HFFc6 (cell line): ENCODE measurements around the gene PLXND1. TPM values are rescaled to one million over a fixed set of nuclear protein-coding genes. Genes with fewer than 3 reads are reported as not detected.

ENCODE experiments used
- DNase-seq: peaks from one replicate; pipeline ENCODE4 v3.0.0-alpha.2; 2018
- H3K27ac Mint-ChIP-seq: 2 replicates; pipeline ENCODE4 v1.8.0; 2020; ENCODE audit warnings: mild to moderate bottlenecking, mixed read lengths
- H3K27me3 Mint-ChIP-seq: 2 replicates; pipeline ENCODE4 v1.8.0; 2021; ENCODE audit warnings: mild to moderate bottlenecking, moderate library complexity, mixed read lengths; ENCODE audit not compliant: insufficient read depth
- H3K36me3 Mint-ChIP-seq: 2 replicates; pipeline ENCODE4 v1.8.0; 2021; ENCODE audit warnings: low read depth, mixed read lengths
- H3K4me1 Mint-ChIP-seq: 2 replicates; pipeline ENCODE4 v1.8.0; 2020; ENCODE audit warnings: low read depth, mixed read lengths
- H3K4me3 Mint-ChIP-seq: 2 replicates; pipeline ENCODE4 v1.8.0; 2020; ENCODE audit warnings: mild to moderate bottlenecking, moderate library complexity, mixed read lengths
- H3K9me3 Mint-ChIP-seq: 2 replicates; pipeline ENCODE4 v1.8.0; 2020; ENCODE audit warnings: mild to moderate bottlenecking, mixed read lengths
- CTCF ChIP-seq: fragments of 200-600 bp; sonication (generic); IDR thresholded peaks from 2 replicates; pipeline ENCODE4 v1.5.0; 2021; ENCODE audit warnings: antibody characterized with exemption, mild to moderate bottlenecking
- total RNA-seq, 6 experiments: library from RNA; stranded (reverse); fragmentation: NEBNext Ultra II Directional; extraction: Animal tissue kit (Norgen Biotek cat#: 25700); gene quantifications; 2 replicates in 1 of 6; 3 replicates in 5 of 6; pipeline ENCODE4 v1.2.3, GENCODE V29; 2021

PLXND1 gene
- total RNA-seq, 6 experiments from 2014 or later = 86.7 to 118 (median 108) TPM

DNA sequence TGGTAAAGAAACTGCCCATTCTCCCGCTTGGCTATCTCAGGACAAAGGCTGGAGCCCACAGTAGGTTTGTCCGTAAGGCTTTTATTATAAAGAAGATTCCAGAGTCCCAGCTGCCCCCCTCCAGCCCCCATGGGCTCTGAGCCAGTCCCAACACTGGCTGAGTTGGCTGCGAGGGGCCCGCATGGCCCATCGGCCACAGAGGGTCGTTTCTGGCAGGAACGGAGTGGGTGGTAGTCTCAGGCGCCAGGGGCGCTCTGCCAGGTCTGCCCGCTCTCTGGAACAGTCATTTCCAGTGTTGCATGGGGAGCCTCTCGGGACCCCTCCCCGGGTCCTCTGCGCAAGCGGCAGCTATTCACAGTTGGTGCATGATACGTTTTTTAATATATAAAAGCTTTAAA is 51.3 kb downstream of the PLXND1 start:
- peaks cover 9% of the 10 kb centered on the region for H3K27me3 Mint-ChIP-seq
- TF ChIP-seq CTCF = no peak
- H3K4me1 Mint-ChIP-seq = peaks cover 53% of the 10 kb centered on the region
- DNase-seq = no peak
- H3K4me3 Mint-ChIP-seq = no peak overlapping the region
- H3K9me3 Mint-ChIP-seq = no peaks in the 10 kb centered on the region
- peaks cover 21% of the 10 kb centered on the region for H3K36me3 Mint-ChIP-seq
- no peak overlapping the region for H3K27ac Mint-ChIP-seq

DNA sequence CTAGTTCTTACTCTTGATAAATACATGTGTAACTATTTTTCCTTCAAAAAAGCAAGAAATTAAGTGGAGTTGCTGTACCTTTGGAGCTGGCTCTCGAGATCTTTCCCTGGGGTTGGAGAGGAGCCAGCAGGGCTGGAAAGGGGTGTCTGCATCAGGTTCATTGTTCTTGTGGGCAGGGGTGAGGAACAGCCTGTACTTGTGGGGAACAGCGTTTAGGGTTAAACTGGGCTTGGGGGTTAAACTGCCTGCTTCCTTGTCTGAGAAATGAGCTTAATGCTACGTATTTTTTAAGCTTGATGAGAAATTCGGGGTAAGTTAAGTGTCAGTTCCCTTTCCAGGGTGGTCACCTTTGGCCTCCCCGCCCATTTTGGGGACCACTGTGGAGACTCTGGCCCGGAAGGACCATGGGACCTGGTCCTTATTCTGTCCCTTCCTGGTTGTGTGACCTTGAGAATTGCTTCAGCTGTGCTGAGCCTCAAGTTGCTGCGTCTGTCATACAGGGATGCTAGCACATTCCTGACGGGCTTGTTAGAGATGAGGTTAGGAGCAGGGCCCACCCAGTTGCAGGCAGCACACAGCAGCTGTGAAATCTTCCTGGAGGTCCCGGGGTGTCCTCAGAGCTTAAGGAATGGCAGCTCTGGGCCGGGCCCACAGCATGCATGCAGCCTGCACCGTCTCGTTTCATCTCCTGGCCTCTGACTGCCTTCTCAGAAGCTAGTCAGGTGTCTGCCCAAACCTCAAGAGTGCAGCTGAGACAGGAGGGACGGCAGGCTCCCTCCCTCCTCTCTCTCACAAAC is 51.9 kb downstream of the PLXND1 start:
- no peak overlapping the region for H3K4me3 Mint-ChIP-seq
- peak overlapping the region; percentile 36; the same call in 1 of the 2 replicates for H3K27ac Mint-ChIP-seq
- H3K9me3 Mint-ChIP-seq = no peaks in the 10 kb centered on the region
- H3K4me1 Mint-ChIP-seq = peaks cover 53% of the 10 kb centered on the region
- TF ChIP-seq CTCF = no peak
- peaks cover 9% of the 10 kb centered on the region for H3K27me3 Mint-ChIP-seq
- no peak for DNase-seq
- peaks cover 21% of the 10 kb centered on the region for H3K36me3 Mint-ChIP-seq

DNA sequence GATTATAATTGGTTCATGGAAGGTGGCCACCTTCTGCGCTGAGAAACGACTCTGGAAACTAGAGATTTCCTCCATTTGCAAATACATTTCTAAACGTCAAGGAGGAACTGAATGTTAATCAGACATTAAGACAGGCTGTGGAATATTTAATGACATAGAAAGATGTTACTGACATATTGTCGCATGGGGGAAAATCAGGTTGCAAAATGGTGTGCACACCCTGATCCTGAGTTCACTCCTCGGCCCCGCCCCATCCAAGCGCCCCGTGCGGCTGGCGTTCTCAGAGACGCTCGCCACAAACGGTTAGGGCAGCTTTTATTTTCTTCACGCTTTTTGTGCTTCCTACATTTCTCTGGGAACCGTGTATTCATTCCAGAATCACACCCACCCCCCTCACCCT is 52.8 kb downstream of the PLXND1 start:
- no peak overlapping the region for H3K4me3 Mint-ChIP-seq
- peaks cover 9% of the 10 kb centered on the region for H3K27me3 Mint-ChIP-seq
- TF ChIP-seq CTCF = no peak
- DNase-seq = no peak
- no peak overlapping the region for H3K27ac Mint-ChIP-seq
- H3K9me3 Mint-ChIP-seq = no peaks in the 10 kb centered on the region
- peaks cover 51% of the 10 kb centered on the region for H3K4me1 Mint-ChIP-seq
- peaks cover 16% of the 10 kb centered on the region for H3K36me3 Mint-ChIP-seq

DNA sequence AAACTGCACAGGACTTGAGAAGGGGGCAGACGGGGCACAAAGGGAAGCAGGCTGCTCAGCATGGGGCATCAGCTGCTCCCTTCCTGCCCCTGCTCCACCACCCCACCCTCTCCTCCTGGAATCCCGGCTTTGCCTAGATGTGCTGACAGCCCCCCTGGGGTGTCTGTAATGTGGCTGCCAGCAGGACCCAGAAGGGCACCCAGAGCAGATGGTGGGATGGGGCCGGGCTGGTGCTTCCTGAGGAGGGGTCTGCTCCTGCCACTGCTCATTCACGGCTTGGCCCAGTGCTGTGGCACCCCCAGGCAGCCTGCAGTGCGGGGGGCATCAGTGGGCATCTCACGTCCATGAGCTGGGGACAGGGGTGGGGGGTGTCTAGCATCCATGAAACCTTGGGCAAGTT is 53.3 kb downstream of the PLXND1 start:
- Mint-ChIP-seq H3K27me3 (peaks cover 9% of the 10 kb centered on the region), H3K4me1 (peaks cover 45% of the 10 kb centered on the region), H3K4me3 (no peak overlapping the region), H3K36me3 (peaks cover 14% of the 10 kb centered on the region), H3K9me3 (no peaks in the 10 kb centered on the region), H3K27ac (no peak overlapping the region)
- TF ChIP-seq CTCF = no peak
- DNase-seq = no peak

DNA sequence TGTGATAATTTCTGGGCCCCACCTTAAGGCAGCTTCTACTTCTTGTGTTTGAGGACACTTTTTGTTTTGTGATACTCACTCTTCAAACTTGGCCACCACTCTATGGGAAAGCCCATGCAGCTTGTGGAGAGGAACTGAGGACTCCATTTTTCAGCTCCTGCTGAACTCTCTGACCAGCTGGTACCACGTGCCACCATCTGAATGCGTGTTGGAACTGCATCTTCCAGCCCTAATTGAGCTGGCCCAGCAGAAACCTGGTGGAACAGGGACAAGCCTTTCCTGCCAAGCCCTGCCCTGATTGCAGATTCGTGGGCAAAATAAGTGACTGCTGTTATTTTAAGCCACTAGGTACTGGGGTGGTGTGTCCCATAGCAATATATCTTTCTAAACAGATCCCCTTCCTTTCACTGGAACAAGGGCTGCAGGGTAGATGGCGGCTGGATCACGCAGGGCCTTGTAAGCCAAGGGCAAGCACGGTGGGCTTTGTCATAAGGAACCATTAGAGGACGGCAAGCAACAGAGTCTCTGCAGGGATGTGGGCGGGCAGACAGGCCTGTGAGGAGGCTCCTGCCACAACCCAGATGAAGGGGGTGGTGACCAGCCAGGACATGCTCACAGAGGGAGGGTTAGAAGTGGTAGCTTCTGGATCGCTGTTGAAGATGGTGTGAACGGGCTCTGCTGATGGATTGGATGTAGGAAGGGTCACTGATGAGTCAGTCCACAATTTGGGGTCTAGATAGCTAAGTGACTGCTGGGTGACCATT is 54.0 kb downstream of the PLXND1 start:
- peaks cover 38% of the 10 kb centered on the region for H3K4me1 Mint-ChIP-seq
- H3K4me3 Mint-ChIP-seq = no peak overlapping the region
- DNase-seq = no peak
- H3K27ac Mint-ChIP-seq = no peak overlapping the region
- TF ChIP-seq CTCF = no peak
- H3K9me3 Mint-ChIP-seq = no peaks in the 10 kb centered on the region
- peaks cover 7% of the 10 kb centered on the region; the same call in 1 of the 2 replicates for H3K36me3 Mint-ChIP-seq
- H3K27me3 Mint-ChIP-seq = peaks cover 4% of the 10 kb centered on the region
